GM18507 (cell line): ENCODE data around the gene RFXAP.
"Not testable (repeated sequence)": the region's sequence is repeated elsewhere in the genome, so short reads cannot be mapped to it uniquely, and the experiment has no call there.

Experiments used
- DNase-seq: peaks from one replicate; pipeline ENCODE4 v3.0.0; 2011; ENCODE audit warnings: low read depth; ENCODE audit not compliant: insufficient read length; ENCODE audit errors: extremely low spot score
- FAIRE-seq: peaks from 2 replicates; lab custom pipeline; 2011; peaks lifted over from hg19 to GRCh38; lab: Jason Lieb, UNC

Gene RFXAP

GRCh38 chr13:36818804-36819738, at the start of gene RFXAP:
Gene RFXAP, plus strand, starts transcription at chr13:36819222. Its CDS starts 136 bp downstream, at chr13:36819358.
- FAIRE-seq = peak; percentile 91
- peak; percentile 95 for DNase-seq

- DNase-seq (no peak), FAIRE-seq (no peak)
Observed at GRCh38 chr13:36769545-36769944, 49.5 kb upstream of the RFXAP start.

- no peak for FAIRE-seq
- DNase-seq = no peak
Observed at GRCh38 chr13:36770741-36771140, 48.3 kb upstream of the RFXAP start.

- FAIRE-seq = no peak
- no peak for DNase-seq
Observed at GRCh38 chr13:36772853-36773252, 46.2 kb upstream of the RFXAP start.

- no peak for FAIRE-seq
Observed at GRCh38 chr13:36774931-36775330, 44.1 kb upstream of the RFXAP start.

GRCh38 chr13:36776175-36776574, 42.8 kb upstream of the RFXAP start:
- FAIRE-seq = no peak
- no peak for DNase-seq

More at GRCh38 chr13:36774931-36775330, 44.1 kb upstream of the RFXAP start:
- DNase-seq = no peak

- FAIRE-seq = no peak
- no peak for DNase-seq
Observed at GRCh38 chr13:36778083-36778671, 40.8 kb upstream of the RFXAP start.

GRCh38 chr13:36783890-36784289, 35.1 kb upstream of the RFXAP start:
- FAIRE-seq (no peak), DNase-seq (no peak)

GRCh38 chr13:36786175-36786574, 32.8 kb upstream of the RFXAP start:
- not testable (repeated sequence) for DNase-seq, FAIRE-seq

GRCh38 chr13:36787181-36787580, 31.8 kb upstream of the RFXAP start:
- FAIRE-seq = no peak
- DNase-seq = no peak

GRCh38 chr13:36788276-36788675, 30.7 kb upstream of the RFXAP start:
- FAIRE-seq (no peak), DNase-seq (no peak)

- DNase-seq (no peak), FAIRE-seq (no peak)
Observed at GRCh38 chr13:36789061-36789460, 30.0 kb upstream of the RFXAP start.

GRCh38 chr13:36789730-36790129, 29.3 kb upstream of the RFXAP start:
- FAIRE-seq (no peak), DNase-seq (no peak)

- no peak for FAIRE-seq
- DNase-seq = no peak
Observed at GRCh38 chr13:36794706-36795105, 24.3 kb upstream of the RFXAP start.

GRCh38 chr13:36795463-36795862, 23.6 kb upstream of the RFXAP start:
- no peak for DNase-seq
- no peak for FAIRE-seq

GRCh38 chr13:36796052-36796451, 23.0 kb upstream of the RFXAP start:
- FAIRE-seq = no peak

GRCh38 chr13:36801035-36801434, 18.0 kb upstream of the RFXAP start:
- no peak for FAIRE-seq
- no peak for DNase-seq

More at GRCh38 chr13:36796052-36796451, 23.0 kb upstream of the RFXAP start:
- DNase-seq = no peak

GRCh38 chr13:36804588-36804987, 14.4 kb upstream of the RFXAP start:
- no peak for FAIRE-seq
- no peak for DNase-seq

GRCh38 chr13:36806102-36806501, 12.9 kb upstream of the RFXAP start:
- DNase-seq (no peak), FAIRE-seq (no peak)

- FAIRE-seq (no peak), DNase-seq (no peak)
Observed at GRCh38 chr13:36807616-36808015, 11.4 kb upstream of the RFXAP start.

GRCh38 chr13:36813225-36813624, 5.8 kb upstream of the RFXAP start:
- DNase-seq (no peak), FAIRE-seq (no peak)
